Mucosa of descending colon (tissue), 3 donors: ENCODE results near the gene BCL2. TPM values are rescaled to one million over a fixed set of nuclear protein-coding genes. Genes with fewer than 3 reads are reported as not detected.
"Not testable (repeated sequence)": the region's sequence is repeated elsewhere in the genome, so short reads cannot be mapped to it uniquely, and the experiment has no call there.

Experiments
- ATAC-seq: fragments of 200-7000 bp; cut with Tn5 transposase; one replicate; pipeline ENCODE4 v1.9.1; 2020; ENCODE audit warnings: mild to moderate bottlenecking, moderate library complexity
- DNase-seq, 3 donors: peaks; one replicate each; pipeline ENCODE4 v3.0.0-alpha.2; 2020
- H3K36me3 ChIP-seq: fragments of 200-600 bp; one replicate; pipeline ENCODE4 v1.8.0; 2021; ENCODE audit warnings: low read depth, mild to moderate bottlenecking
- H3K4me1 ChIP-seq: fragments of 200-600 bp; one replicate; pipeline ENCODE4 v1.8.0; 2021; ENCODE audit warnings: low read depth, mild to moderate bottlenecking
- H3K4me3 ChIP-seq: fragments of 200-600 bp; one replicate; pipeline ENCODE4 v1.8.0; 2021; ENCODE audit warnings: mild to moderate bottlenecking
- H3K9me3 ChIP-seq: fragments of 200-600 bp; one replicate; pipeline ENCODE4 v1.8.0; 2021; ENCODE audit warnings: mild to moderate bottlenecking
- CTCF ChIP-seq: fragments of 200-600 bp; IDR thresholded peaks from one replicate; pipeline ENCODE4 v1.8.0; 2022; ENCODE audit warnings: antibody characterized with exemption, mild to moderate bottlenecking
- intact Hi-C, 2 donors: fragments of 100-400 bp; cut with DNase I in 1 of 2; cut with micrococcal nuclease in 1 of 2; formaldehyde crosslinking; loops; one replicate each; pipeline versions ENCODE4 v1.11.0 to v1.11.1; 2022; cut with DNase I, micrococcal nuclease
- total RNA-seq, 3 donors: library from RNA; stranded (reverse); fragmentation: NEBNext Ultra II Directional in 2 of 3; extraction: Animal tissue kit (Norgen Biotek cat#: 25700) in 2 of 3; gene quantifications; one replicate each; pipeline versions ENCODE4 v1.2.1 to v1.2.4, GENCODE V29; 2021 to 2023
- donor health status: DM: no; HTN: no; CAD: no; lungs with moderate emphysema.
- donor health status: DM: no; HTN: no; CAD: no.
- donor health status: DM: no; HTN: yes; CAD: no.

Gene BCL2
- total RNA-seq, 3 donors from 2014 or later = 17.7 to 25.7 (median 20.5) TPM

GRCh38 chr18:63192885-63193349, 126.7 kb downstream of the BCL2 start:
- ATAC-seq (no peak), DNase-seq (no peak)
- H3K9me3 ChIP-seq = no peaks in the 10 kb centered on the region
- no peak for TF ChIP-seq CTCF
- no peaks in the 10 kb centered on the region for H3K36me3 ChIP-seq
- H3K4me3 ChIP-seq = no peak overlapping the region
- peaks cover 18% of the 10 kb centered on the region for H3K4me1 ChIP-seq
- intact Hi-C loops = no loop called here

DNA sequence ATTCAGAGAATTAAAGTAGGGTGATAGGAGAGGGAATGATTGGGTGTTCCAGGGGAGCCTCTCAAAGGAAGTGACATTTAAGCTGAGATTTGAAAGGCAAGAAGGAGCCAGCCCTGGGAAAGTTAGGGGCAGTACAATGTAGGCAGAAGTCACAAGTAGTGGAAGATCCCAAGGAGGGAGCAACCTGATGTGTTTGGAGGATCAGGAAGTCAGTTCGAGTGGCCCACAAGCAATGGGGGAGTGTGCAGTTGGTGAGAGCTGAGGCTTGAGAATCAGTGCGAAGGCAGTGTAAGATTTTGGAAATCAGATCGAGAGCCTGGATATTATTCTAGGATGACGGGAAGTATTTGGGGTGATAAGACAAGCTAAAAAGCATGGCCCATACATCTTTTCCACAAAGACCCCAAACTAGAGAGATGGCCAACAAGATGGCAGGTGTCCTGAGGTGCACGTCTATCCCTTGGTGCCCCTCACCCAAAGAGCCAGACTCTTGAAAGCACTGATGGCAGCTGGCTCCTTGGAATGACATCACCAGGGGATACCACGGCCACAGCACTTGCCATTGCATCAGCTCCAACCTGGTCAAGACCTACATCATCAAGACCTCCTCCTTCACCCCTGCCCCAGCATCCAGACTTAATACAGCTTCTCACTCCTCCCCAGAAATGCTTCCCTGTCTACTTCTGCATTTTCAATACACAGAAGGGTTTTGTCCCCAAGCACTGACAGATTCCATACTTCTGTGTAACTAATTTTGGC, 127.3 kb downstream of the BCL2 start:
- Histone ChIP-seq H3K36me3 (no peaks in the 10 kb centered on the region), H3K4me3 (no peak overlapping the region), H3K9me3 (no peaks in the 10 kb centered on the region), H3K4me1 (peaks cover 18% of the 10 kb centered on the region)
- intact Hi-C loops = no loop called here
- DNase-seq (no peak), ATAC-seq (no peak)
- TF ChIP-seq CTCF = no peak

DNA sequence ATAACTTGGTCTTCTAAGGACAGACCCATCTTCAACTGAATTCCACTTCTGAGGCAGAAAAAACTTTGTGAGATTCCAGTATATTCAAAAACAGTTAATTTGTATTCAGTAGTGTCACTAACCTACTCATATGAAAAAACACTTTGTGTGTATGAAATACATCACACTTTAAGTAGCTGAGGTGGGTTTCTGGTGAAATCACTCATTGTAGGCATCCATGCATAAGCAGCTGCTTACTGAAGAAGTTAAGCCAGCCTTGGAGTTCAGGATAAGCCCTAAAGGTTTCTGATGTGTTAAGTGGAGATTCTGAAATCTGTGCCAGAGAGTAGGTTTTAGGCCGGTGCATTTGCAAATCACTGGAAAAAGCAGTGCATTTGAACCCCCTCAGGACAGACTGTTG, 128.2 kb downstream of the BCL2 start:
- Histone ChIP-seq H3K4me3 (no peak overlapping the region), H3K4me1 (peaks cover 26% of the 10 kb centered on the region), H3K36me3 (no peaks in the 10 kb centered on the region), H3K9me3 (no peaks in the 10 kb centered on the region)
- no peak for TF ChIP-seq CTCF
- no peak for ATAC-seq
- no peak for DNase-seq
- intact Hi-C loops = no loop called here

DNA sequence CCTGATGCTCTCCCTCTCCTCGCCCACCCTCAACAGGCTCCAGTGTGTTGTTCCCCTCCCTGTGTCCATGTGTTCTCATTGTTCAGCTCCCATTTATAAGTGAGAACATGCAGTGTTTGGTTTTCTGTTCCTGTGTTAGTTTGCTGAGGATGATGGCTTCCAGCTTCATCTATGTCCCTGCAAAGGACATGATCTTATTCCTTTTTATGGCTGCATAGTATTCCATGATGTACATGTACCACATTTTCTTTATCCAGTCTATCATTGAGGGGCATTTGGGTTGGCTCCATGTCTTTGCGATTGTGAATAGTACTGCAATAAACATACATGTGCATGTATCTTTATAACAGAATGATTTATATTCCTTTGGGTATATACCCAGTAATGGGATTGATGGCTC, 128.7 kb downstream of the BCL2 start:
- H3K36me3 ChIP-seq, DNase-seq, H3K4me3 ChIP-seq, ATAC-seq, H3K9me3 ChIP-seq, intact Hi-C loops: not testable (repeated sequence)
- H3K4me1 ChIP-seq = peaks cover 26% of the 10 kb centered on the region

DNA sequence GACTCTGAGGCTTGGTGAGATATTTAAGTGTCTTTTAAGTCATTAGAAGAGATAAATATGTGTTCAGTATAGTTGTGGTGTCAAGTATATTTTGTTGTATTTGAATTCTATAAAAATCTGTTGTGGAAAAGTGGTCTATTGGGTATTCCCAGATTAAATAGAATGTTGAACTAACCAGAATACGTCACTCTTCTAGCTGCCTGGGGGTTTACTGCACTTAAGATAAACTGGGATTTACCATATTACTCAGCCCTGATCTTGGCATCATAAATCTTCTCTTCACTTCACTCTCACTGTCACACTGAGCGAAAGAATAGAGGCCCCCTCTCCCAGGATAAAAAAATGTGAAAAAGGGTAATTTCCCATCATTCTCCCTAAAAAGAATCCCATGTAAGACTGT, 129.8 kb downstream of the BCL2 start:
- ATAC-seq = no peak
- Histone ChIP-seq H3K36me3 (no peaks in the 10 kb centered on the region), H3K9me3 (no peaks in the 10 kb centered on the region), H3K4me1 (peaks cover 21% of the 10 kb centered on the region), H3K4me3 (no peak overlapping the region)
- DNase-seq = no peak
- intact Hi-C loops = no loop called here
- TF ChIP-seq CTCF = no peak

- no peak for ATAC-seq
- H3K4me3 ChIP-seq = no peak overlapping the region
These were observed 130.5 kb downstream of the BCL2 start for GRCh38 chr18:63189041-63189440.

More at GRCh38 chr18:63189041-63189440, 130.5 kb downstream of the BCL2 start:
- no peaks in the 10 kb centered on the region for H3K9me3 ChIP-seq
- no peak for DNase-seq
- intact Hi-C loops = no loop called here
- peaks cover 26% of the 10 kb centered on the region for H3K4me1 ChIP-seq
- TF ChIP-seq CTCF = no peak
- no peaks in the 10 kb centered on the region for H3K36me3 ChIP-seq
